HepG2 (cell line): ENCODE measurements around the gene SMAD1.

Experiments
- DNMT1 ChIP-seq: sonication (generic); formaldehyde crosslinking; IDR thresholded peaks from 2 replicates; pipeline ENCODE4 v1.5.1; 2020; ENCODE audit warnings: mild to moderate bottlenecking, missing genetic modification reagents
- FOXK2 ChIP-seq: fragments of 450-650 bp; IDR thresholded peaks from 2 replicates; pipeline ENCODE4 v1.6.1; 2016
- MED1 ChIP-seq: sonication (generic); formaldehyde crosslinking; IDR thresholded peaks from 2 replicates; pipeline ENCODE4 v1.4.0; 2020; ENCODE audit warnings: missing genetic modification reagents
- NFYB ChIP-seq: sonication (generic); formaldehyde crosslinking; IDR thresholded peaks from 2 replicates; pipeline ENCODE4 v1.4.0; 2020; ENCODE audit warnings: missing genetic modification reagents
- REST ChIP-seq, 2 experiments: IDR thresholded peaks; 2 replicates each; pipeline ENCODE4 v1.6.1; 2011 to 2012; ENCODE audit warnings: low read length in 2 of 2, borderline replicate concordance in 1 of 2, low read depth in 1 of 2, mild to moderate bottlenecking in 1 of 2, moderate library complexity in 1 of 2
- ZNF274 ChIP-seq: sonication (generic); formaldehyde crosslinking; IDR thresholded peaks from 2 replicates; pipeline ENCODE4 v1.5.1; 2020; ENCODE audit warnings: mild to moderate bottlenecking, missing genetic modification reagents
- ZNF550 ChIP-seq: sonication (generic); formaldehyde crosslinking; IDR thresholded peaks from 2 replicates; pipeline ENCODE4 v1.4.0; 2020; ENCODE audit warnings: mild to moderate bottlenecking, missing genetic modification reagents, borderline replicate concordance
- ZNF644 ChIP-seq: IDR thresholded peaks from 2 replicates; pipeline ENCODE4 v1.6.1; 2016; ENCODE audit warnings: low read depth
- TF ChIP-seq, protein P1 (sequence below): sonication (generic); formaldehyde crosslinking; IDR thresholded peaks from 2 replicates; pipeline ENCODE4 v1.5.0; 2020; ENCODE audit warnings: mild to moderate bottlenecking, missing genetic modification reagents, moderate library complexity
- TF ChIP-seq, protein P2 (sequence below): sonication (generic); formaldehyde crosslinking; IDR thresholded peaks from 2 replicates; pipeline ENCODE4 v1.5.0; 2020; ENCODE audit warnings: mild to moderate bottlenecking, missing genetic modification reagents

DNA sequence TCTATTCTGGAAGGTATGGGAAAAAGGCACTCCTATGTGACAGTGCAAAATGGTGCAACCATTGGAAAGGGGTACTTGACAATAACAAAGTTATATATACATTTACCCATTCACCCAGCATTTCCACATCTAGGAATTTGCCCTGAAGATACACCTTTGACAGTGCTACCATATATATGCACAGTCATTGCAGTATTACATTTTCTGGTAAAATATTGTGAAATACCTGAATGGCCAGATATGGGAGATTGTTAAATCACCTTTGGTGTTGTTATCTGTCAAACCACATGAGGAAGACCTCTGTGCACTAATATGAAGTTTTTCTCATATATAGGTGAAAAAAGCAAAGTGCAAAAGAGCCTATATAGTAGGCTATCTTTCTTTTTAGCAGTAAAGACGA is 53.5 kb downstream of the SMAD1 start:
- TF ChIP-seq NFYB (CRISPR knock-in tag) (no peak), ZNF644 (CRISPR knock-in tag) (no peak), ZNF550 (CRISPR knock-in tag) (no peak), DNMT1 (no peak), FOXK2 (no peak), REST (IDR thresholded peaks at IDR 0.05; ENCODE audit: borderline replicate concordance in 1 of 2, low read depth in 1 of 2, low read length in 2 of 2) (no peak), MED1 (CRISPR knock-in tag) (no peak), ZNF274 (CRISPR knock-in tag) (no peak)
- TF ChIP-seq, protein P1, sequence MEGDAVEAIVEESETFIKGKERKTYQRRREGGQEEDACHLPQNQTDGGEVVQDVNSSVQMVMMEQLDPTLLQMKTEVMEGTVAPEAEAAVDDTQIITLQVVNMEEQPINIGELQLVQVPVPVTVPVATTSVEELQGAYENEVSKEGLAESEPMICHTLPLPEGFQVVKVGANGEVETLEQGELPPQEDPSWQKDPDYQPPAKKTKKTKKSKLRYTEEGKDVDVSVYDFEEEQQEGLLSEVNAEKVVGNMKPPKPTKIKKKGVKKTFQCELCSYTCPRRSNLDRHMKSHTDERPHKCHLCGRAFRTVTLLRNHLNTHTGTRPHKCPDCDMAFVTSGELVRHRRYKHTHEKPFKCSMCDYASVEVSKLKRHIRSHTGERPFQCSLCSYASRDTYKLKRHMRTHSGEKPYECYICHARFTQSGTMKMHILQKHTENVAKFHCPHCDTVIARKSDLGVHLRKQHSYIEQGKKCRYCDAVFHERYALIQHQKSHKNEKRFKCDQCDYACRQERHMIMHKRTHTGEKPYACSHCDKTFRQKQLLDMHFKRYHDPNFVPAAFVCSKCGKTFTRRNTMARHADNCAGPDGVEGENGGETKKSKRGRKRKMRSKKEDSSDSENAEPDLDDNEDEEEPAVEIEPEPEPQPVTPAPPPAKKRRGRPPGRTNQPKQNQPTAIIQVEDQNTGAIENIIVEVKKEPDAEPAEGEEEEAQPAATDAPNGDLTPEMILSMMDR (CRISPR knock-in tag) = no peak
- TF ChIP-seq, protein P2, sequence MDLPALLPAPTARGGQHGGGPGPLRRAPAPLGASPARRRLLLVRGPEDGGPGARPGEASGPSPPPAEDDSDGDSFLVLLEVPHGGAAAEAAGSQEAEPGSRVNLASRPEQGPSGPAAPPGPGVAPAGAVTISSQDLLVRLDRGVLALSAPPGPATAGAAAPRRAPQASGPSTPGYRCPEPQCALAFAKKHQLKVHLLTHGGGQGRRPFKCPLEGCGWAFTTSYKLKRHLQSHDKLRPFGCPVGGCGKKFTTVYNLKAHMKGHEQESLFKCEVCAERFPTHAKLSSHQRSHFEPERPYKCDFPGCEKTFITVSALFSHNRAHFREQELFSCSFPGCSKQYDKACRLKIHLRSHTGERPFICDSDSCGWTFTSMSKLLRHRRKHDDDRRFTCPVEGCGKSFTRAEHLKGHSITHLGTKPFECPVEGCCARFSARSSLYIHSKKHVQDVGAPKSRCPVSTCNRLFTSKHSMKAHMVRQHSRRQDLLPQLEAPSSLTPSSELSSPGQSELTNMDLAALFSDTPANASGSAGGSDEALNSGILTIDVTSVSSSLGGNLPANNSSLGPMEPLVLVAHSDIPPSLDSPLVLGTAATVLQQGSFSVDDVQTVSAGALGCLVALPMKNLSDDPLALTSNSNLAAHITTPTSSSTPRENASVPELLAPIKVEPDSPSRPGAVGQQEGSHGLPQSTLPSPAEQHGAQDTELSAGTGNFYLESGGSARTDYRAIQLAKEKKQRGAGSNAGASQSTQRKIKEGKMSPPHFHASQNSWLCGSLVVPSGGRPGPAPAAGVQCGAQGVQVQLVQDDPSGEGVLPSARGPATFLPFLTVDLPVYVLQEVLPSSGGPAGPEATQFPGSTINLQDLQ (CRISPR knock-in tag) = no peak
